SK-N-SH treated with all-trans-retinoic acid at 6 μM for 48 hours (cell line): ENCODE data around the gene TRMO.

Experiments used
- ATAC-seq: fragments of 200-7000 bp; cut with Tn5 transposase; 3 replicates; pipeline ENCODE4 v1.9.1; 2020; ENCODE audit warnings: mild to moderate bottlenecking, moderate library complexity
- ARNTL ChIP-seq: fragments of 450-650 bp; formaldehyde crosslinking; IDR thresholded peaks from 2 replicates; pipeline ENCODE4 v1.5.0; 2020; ENCODE audit warnings: low read depth, mild to moderate bottlenecking, moderate library complexity, borderline replicate concordance
- BACH2 ChIP-seq: fragments of 250-450 bp; sonication (Bioruptor Pico); IDR thresholded peaks from 2 replicates; pipeline ENCODE4 v1.9.0; 2021; ENCODE audit warnings: mild to moderate bottlenecking, borderline replicate concordance
- CREB5 ChIP-seq: fragments of 250-450 bp; sonication (Bioruptor Pico); IDR thresholded peaks from 2 replicates; pipeline ENCODE4 v1.5.1; 2020; ENCODE audit warnings: low read depth, mild to moderate bottlenecking, moderate library complexity
- CSDC2 ChIP-seq: fragments of 250-450 bp; sonication (Bioruptor Pico); IDR thresholded peaks from 2 replicates; pipeline ENCODE4 v1.5.0; 2020; ENCODE audit warnings: mild to moderate bottlenecking, moderate library complexity
- CSRNP3 ChIP-seq: fragments of 250-450 bp; sonication (Bioruptor Pico); IDR thresholded peaks from 2 replicates; pipeline ENCODE4 v1.5.1; 2021; ENCODE audit warnings: mild to moderate bottlenecking, moderate library complexity
- ESRRG ChIP-seq: fragments of 250-450 bp; sonication (Bioruptor Pico); IDR thresholded peaks from 2 replicates; pipeline ENCODE4 v1.6.1; 2021; ENCODE audit warnings: mild to moderate bottlenecking
- GLIS3 ChIP-seq: fragments of 250-450 bp; sonication (Bioruptor Pico); IDR thresholded peaks from 2 replicates; pipeline ENCODE4 v1.5.0; 2020; ENCODE audit warnings: mild to moderate bottlenecking, moderate library complexity
- ISL1 ChIP-seq: fragments of 250-450 bp; sonication (Bioruptor Pico); IDR thresholded peaks from 2 replicates; pipeline ENCODE4 v2.1.2; 2022; ENCODE audit warnings: mild to moderate bottlenecking, moderate library complexity
- OSR1 ChIP-seq: fragments of 250-450 bp; sonication (Bioruptor Pico); IDR thresholded peaks from 2 replicates; pipeline ENCODE4 v1.8.0; 2022; ENCODE audit warnings: moderate library complexity, mild to moderate bottlenecking, inconsistent platforms
- PATZ1 ChIP-seq: fragments of 250-450 bp; sonication (Bioruptor Pico); IDR thresholded peaks from 2 replicates; pipeline ENCODE4 v1.8.0; 2020; ENCODE audit warnings: mild to moderate bottlenecking, moderate library complexity, borderline replicate concordance
- POU6F1 ChIP-seq: fragments of 250-450 bp; sonication (Bioruptor Pico); IDR thresholded peaks from 2 replicates; pipeline ENCODE4 v1.8.0; 2021; ENCODE audit warnings: low read depth, mild to moderate bottlenecking, moderate library complexity, borderline replicate concordance
- PPARA ChIP-seq: fragments of 250-450 bp; sonication (Bioruptor Pico); IDR thresholded peaks from 2 replicates; pipeline ENCODE4 v1.5.0; 2020; ENCODE audit warnings: mild to moderate bottlenecking, borderline replicate concordance
- RARB ChIP-seq: fragments of 250-450 bp; sonication (Bioruptor Pico); IDR thresholded peaks from 2 replicates; pipeline ENCODE4 v1.8.0; 2021; ENCODE audit warnings: mild to moderate bottlenecking, moderate library complexity
- SNAI2 ChIP-seq: fragments of 250-450 bp; sonication (Bioruptor Pico); IDR thresholded peaks from 2 replicates; pipeline ENCODE4 v1.5.0; 2020; ENCODE audit warnings: mild to moderate bottlenecking, moderate library complexity
- TCF4 ChIP-seq: fragments of 250-450 bp; sonication (Bioruptor Pico); IDR thresholded peaks from 2 replicates; pipeline ENCODE4 v1.8.0; 2021; ENCODE audit warnings: mild to moderate bottlenecking, moderate library complexity, borderline replicate concordance
- TOX ChIP-seq: fragments of 250-450 bp; sonication (Bioruptor Pico); IDR thresholded peaks from 2 replicates; pipeline ENCODE4 v1.8.0; 2021; ENCODE audit warnings: mild to moderate bottlenecking, moderate library complexity, borderline replicate concordance
- TSHZ2 ChIP-seq: fragments of 250-450 bp; sonication (Bioruptor Pico); IDR thresholded peaks from 2 replicates; pipeline ENCODE4 v1.5.0; 2020; ENCODE audit warnings: mild to moderate bottlenecking, moderate library complexity
- ZFP3 ChIP-seq: fragments of 250-450 bp; sonication (Bioruptor Pico); IDR thresholded peaks from 2 replicates; pipeline ENCODE4 v1.5.0; 2020; ENCODE audit warnings: mild to moderate bottlenecking, moderate library complexity
- ZFP30 ChIP-seq: fragments of 450-650 bp; formaldehyde crosslinking; IDR thresholded peaks from 2 replicates; pipeline ENCODE4 v1.5.0; 2022; ENCODE audit warnings: mild to moderate bottlenecking, moderate library complexity
- ZNF565 ChIP-seq: fragments of 450-650 bp; formaldehyde crosslinking; conservative IDR thresholded peaks from 2 replicates; pipeline ENCODE4 v1.5.0; 2020; ENCODE audit warnings: low read depth, mild to moderate bottlenecking, moderate library complexity
- ZNF70 ChIP-seq: fragments of 450-650 bp; formaldehyde crosslinking; IDR thresholded peaks from 2 replicates; pipeline ENCODE4 v1.5.0; 2020; ENCODE audit warnings: mild to moderate bottlenecking, moderate library complexity
- ZNF8 ChIP-seq: fragments of 450-650 bp; formaldehyde crosslinking; IDR thresholded peaks from 2 replicates; pipeline ENCODE4 v1.5.0; 2020; ENCODE audit warnings: mild to moderate bottlenecking, moderate library complexity

The TRMO gene

GRCh38 chr9:97889941-97890887 is 32.1 kb downstream of the TRMO start:
- peak; percentile 62; the same call in 2 of the 3 replicates for ATAC-seq
- TF ChIP-seq PPARA (CRISPR knock-in tag) (no peak), SNAI2 (no peak), CSRNP3 (CRISPR knock-in tag) (no peak), TSHZ2 (CRISPR knock-in tag) (no peak), ZNF565 (CRISPR knock-in tag) (no peak), ISL1 (CRISPR knock-in tag) (no peak), OSR1 (no peak), CSDC2 (CRISPR knock-in tag) (no peak), ZFP3 (CRISPR knock-in tag) (no peak), POU6F1 (CRISPR knock-in tag) (no peak), ARNTL (no peak), GLIS3 (CRISPR knock-in tag) (no peak), RARB (CRISPR knock-in tag) (no peak)
- TF ChIP-seq, all 23 proteins: peak for 0

- no peak for ATAC-seq
- TF ChIP-seq ESRRG (CRISPR knock-in tag) (no peak), PATZ1 (CRISPR knock-in tag) (no peak), ISL1 (CRISPR knock-in tag) (no peak), POU6F1 (CRISPR knock-in tag) (no peak), BACH2 (CRISPR knock-in tag) (no peak), SNAI2 (no peak), ZNF70 (CRISPR knock-in tag) (no peak), CREB5 (CRISPR knock-in tag) (no peak), ZNF565 (CRISPR knock-in tag) (no peak), CSRNP3 (CRISPR knock-in tag) (no peak), TCF4 (CRISPR knock-in tag) (no peak), GLIS3 (CRISPR knock-in tag) (no peak), ZNF8 (CRISPR knock-in tag) (no peak), TSHZ2 (CRISPR knock-in tag) (no peak), ZFP30 (no peak), CSDC2 (CRISPR knock-in tag) (no peak), TOX (no peak)
These were observed 42.0 kb downstream of the TRMO start for GRCh38 chr9:97880336-97880735.
